Mesendoderm (in vitro differentiated cells): ENCODE measurements around the gene PARD3B.

Source experiments
- DNase-seq: peaks from one replicate; pipeline ENCODE4 v3.0.0; 2013
- H2AK5ac ChIP-seq: 2 replicates; pipeline ENCODE4 v1.6.1; 2013; ENCODE audit warnings: low read length, inconsistent platforms
- H2BK120ac ChIP-seq: 2 replicates; pipeline ENCODE4 v1.6.1; 2013; ENCODE audit warnings: low read depth, mild to moderate bottlenecking, low read length, moderate library complexity, mixed read lengths
- H2BK15ac ChIP-seq: replicated peaks from 2 replicates; pipeline ENCODE4 v1.6.1; 2013; ENCODE audit warnings: low read depth, mild to moderate bottlenecking, moderate library complexity
- H2BK5ac ChIP-seq: 2 replicates; pipeline ENCODE4 v1.6.1; 2013; ENCODE audit warnings: low read length, inconsistent platforms
- H3K18ac ChIP-seq: 2 replicates; pipeline ENCODE4 v1.6.1; 2013; ENCODE audit warnings: mild to moderate bottlenecking, low read length, mixed read lengths
- H3K23ac ChIP-seq: one replicate; pipeline ENCODE4 v1.6.1; 2013; ENCODE audit warnings: low read length
- H3K27ac ChIP-seq: 2 replicates; pipeline ENCODE4 v1.5.1; 2013; ENCODE audit warnings: low read depth, mild to moderate bottlenecking, inconsistent platforms, low read length, moderate library complexity
- H3K27me3 ChIP-seq: 2 replicates; pipeline ENCODE4 v1.6.1; 2013; ENCODE audit warnings: low read length, control low read depth, mild to moderate bottlenecking, inconsistent platforms; ENCODE audit not compliant: insufficient read depth, poor library complexity
- H3K36me3 ChIP-seq: 2 replicates; pipeline ENCODE4 v1.6.1; 2013; ENCODE audit warnings: low read length, inconsistent platforms; ENCODE audit not compliant: control insufficient read depth, insufficient read depth
- H3K4ac ChIP-seq: one replicate; pipeline ENCODE4 v1.6.1; 2013; ENCODE audit warnings: low read depth, mild to moderate bottlenecking, low read length, moderate library complexity
- H3K4me1 ChIP-seq: 2 replicates; pipeline ENCODE4 v1.6.1; 2013; ENCODE audit warnings: low read depth, low read length, inconsistent platforms; ENCODE audit not compliant: control insufficient read depth
- H3K4me2 ChIP-seq: 2 replicates; pipeline ENCODE4 v1.6.1; 2013; ENCODE audit warnings: low read length
- H3K4me3 ChIP-seq: 2 replicates; pipeline ENCODE4 v1.5.1; 2013; ENCODE audit warnings: mild to moderate bottlenecking, low read length
- H3K56ac ChIP-seq: one replicate; pipeline ENCODE4 v1.6.1; 2013; ENCODE audit warnings: low read length
- H3K79me1 ChIP-seq: 2 replicates; pipeline ENCODE4 v1.6.1; 2013; ENCODE audit warnings: low read length, inconsistent platforms
- H3K79me2 ChIP-seq: 2 replicates; pipeline ENCODE4 v1.6.1; 2013; ENCODE audit warnings: mild to moderate bottlenecking, low read length; ENCODE audit not compliant: control insufficient read depth, insufficient read depth
- H3K9ac ChIP-seq: 2 replicates; pipeline ENCODE4 v1.6.1; 2013; ENCODE audit warnings: low read length, inconsistent platforms
- H4K5ac ChIP-seq: one replicate; pipeline ENCODE4 v1.6.1; 2013; ENCODE audit warnings: low read length
- H4K8ac ChIP-seq: one replicate; pipeline ENCODE4 v1.6.1; 2013; ENCODE audit warnings: low read depth, mild to moderate bottlenecking, control low read depth, low read length, moderate library complexity
- WGBS: extraction: QIAGEN DNeasy Blood & Tissue Kit; methylation state at CpG from one replicate; pipeline ENCODE4 v1.1.7; 2013; ENCODE audit warnings: low lambda C conversion rate, missing lambda C conversion rate; ENCODE audit not compliant: insufficient coverage; ENCODE audit errors: extremely low coverage; 5-methylcytosine and 5-hydroxymethylcytosine counted together

PARD3B gene

DNA sequence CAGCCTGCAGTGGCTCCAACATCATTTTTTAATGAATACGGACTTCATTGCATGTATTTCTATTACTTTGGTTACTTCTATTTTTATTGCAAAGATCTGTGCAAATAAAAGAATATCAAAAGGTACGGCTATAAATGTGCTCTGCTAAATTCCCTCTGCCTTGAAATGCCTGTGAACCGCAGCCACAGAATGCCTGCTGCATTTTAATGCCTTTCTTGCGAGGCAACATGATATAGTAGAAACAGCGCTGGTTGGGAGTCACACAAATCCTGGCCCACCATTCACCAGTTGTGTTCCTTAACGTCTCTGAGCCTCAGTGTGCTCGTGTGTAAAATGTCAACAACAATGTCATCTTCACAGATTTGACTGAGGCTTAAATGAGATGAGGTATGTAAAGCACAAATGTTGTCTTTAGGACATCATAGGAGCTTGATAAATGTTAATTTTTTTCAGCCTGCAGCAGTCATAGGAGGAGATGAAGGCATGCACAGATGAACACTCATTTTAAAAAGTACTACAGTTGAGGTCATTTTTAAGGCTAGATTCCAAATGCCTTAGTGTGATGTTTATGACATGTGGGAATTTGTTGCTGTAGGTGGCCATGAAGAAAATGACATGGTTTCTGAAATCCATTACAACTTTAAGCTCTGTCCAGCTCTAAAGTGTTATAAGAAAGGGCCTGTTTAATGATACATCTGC lies 949.4 kb downstream of the PARD3B start:
- Histone ChIP-seq H2AK5ac (no peak overlapping the region), H3K27ac (no peak overlapping the region), H2BK5ac (no peak overlapping the region), H3K79me2 (no peaks in the 10 kb centered on the region), H3K4me2 (no peak overlapping the region), H3K4me3 (no peak overlapping the region), H3K4me1 (no peaks in the 10 kb centered on the region), H2BK15ac (no peak overlapping the region), H3K27me3 (no peaks in the 10 kb centered on the region), H3K9ac (no peak overlapping the region), H3K79me1 (no peaks in the 10 kb centered on the region), H3K4ac (no peak overlapping the region), H4K5ac (no peak overlapping the region), H4K8ac (no peak overlapping the region), H3K23ac (no peak overlapping the region), H3K18ac (peak overlapping the region; percentile 51), H3K56ac (no peak overlapping the region), H2BK120ac (no peak overlapping the region), H3K36me3 (no peaks in the 10 kb centered on the region)
- no CpG with 5 or more reads among the region's 7 CpGs for WGBS
- peak; percentile 13 for DNase-seq

DNA sequence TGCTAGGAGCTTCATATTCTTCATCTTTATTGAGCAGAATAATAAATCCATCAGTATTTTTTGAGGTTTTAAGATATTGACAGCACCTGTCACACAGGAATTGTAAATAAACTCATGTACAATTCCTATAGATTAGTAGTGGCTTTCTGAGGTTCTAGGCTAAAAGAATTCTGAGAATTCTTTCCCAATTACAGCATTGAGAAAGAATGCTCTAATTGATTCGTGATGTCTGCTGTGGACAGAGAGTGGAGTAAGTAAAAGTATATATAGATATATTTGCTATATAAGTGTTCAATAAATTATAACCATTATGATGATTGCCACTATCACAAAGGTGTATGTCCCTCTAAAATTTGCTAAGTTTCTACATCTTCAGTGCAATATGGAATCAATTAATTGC lies 950.5 kb downstream of the PARD3B start:
- Histone ChIP-seq H3K4me2 (no peak overlapping the region), H4K8ac (no peak overlapping the region), H2BK5ac (no peak overlapping the region), H4K5ac (no peak overlapping the region), H3K27ac (no peak overlapping the region), H3K36me3 (no peaks in the 10 kb centered on the region), H3K56ac (no peak overlapping the region), H3K23ac (no peak overlapping the region), H3K9ac (no peak overlapping the region), H2BK15ac (no peak overlapping the region), H3K79me1 (no peaks in the 10 kb centered on the region), H3K27me3 (no peaks in the 10 kb centered on the region), H2BK120ac (no peak overlapping the region), H2AK5ac (no peak overlapping the region), H3K4me1 (no peaks in the 10 kb centered on the region), H3K18ac (no peak overlapping the region), H3K79me2 (no peaks in the 10 kb centered on the region), H3K4me3 (no peak overlapping the region), H3K4ac (no peak overlapping the region)
- WGBS = no CpG with 5 or more reads among the region's 1 CpG
- DNase-seq = peak; percentile 77

DNA sequence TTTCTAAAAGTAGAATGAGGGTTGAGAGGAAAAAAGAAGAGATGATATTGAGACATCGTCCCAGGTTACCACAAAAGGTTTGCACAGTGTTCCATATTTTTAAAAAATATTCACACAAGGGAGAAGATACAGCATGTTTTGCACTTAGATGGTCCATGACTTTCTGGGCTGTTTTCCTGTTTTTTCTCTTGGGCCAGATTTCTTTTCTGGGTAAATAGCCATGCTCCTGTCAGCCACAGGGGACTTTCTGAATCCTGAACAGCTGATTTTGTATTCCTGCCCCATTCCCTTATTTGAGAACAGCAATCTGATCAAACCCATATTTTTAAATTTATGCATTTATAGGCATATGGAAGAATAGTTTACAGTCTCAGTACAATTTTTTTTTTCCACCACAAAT lies 951.1 kb downstream of the PARD3B start:
- H2BK120ac ChIP-seq = no peak overlapping the region
- no peak overlapping the region for H4K8ac ChIP-seq
- no peak overlapping the region for H2BK5ac ChIP-seq
- no peak overlapping the region for H3K27ac ChIP-seq
- no peak overlapping the region for H3K56ac ChIP-seq
- no peaks in the 10 kb centered on the region for H3K27me3 ChIP-seq
- no peak overlapping the region for H3K23ac ChIP-seq
- no peak overlapping the region for H2BK15ac ChIP-seq
- H3K79me1 ChIP-seq = no peaks in the 10 kb centered on the region
- peak; percentile 45 for DNase-seq
- H4K5ac ChIP-seq = no peak overlapping the region
- WGBS = no CpG with 5 or more reads among the region's 1 CpG
- H3K4ac ChIP-seq = no peak overlapping the region
- H3K4me3 ChIP-seq = no peak overlapping the region
- no peak overlapping the region for H3K9ac ChIP-seq
- H2AK5ac ChIP-seq = no peak overlapping the region
- no peaks in the 10 kb centered on the region for H3K36me3 ChIP-seq
- H3K79me2 ChIP-seq = no peaks in the 10 kb centered on the region
- no peak overlapping the region for H3K4me2 ChIP-seq
- H3K18ac ChIP-seq = no peak overlapping the region
- H3K4me1 ChIP-seq = no peaks in the 10 kb centered on the region

DNA sequence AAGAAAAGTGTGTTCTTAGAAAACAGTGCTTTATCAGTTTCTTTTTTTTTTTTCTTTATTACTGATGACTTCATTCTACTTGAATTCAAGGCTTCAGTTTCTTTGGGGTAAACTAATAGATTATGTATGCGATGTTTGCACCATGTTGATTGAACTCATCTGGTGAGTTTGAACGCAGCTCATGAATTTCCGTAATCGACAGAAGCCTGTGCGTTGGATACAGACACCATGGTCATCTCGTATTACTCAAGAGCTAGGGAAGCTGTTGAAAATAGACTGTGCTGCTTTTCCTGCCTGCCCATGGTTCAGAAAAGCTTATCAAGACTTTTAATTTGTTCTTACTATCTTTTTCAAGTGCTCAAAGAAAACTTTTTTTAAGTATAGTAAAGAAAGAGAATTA lies 951.5 kb downstream of the PARD3B start:
- no peak overlapping the region for H3K9ac ChIP-seq
- no peak overlapping the region for H3K4me2 ChIP-seq
- H4K8ac ChIP-seq = no peak overlapping the region
- H3K27ac ChIP-seq = no peak overlapping the region
- H3K79me2 ChIP-seq = no peaks in the 10 kb centered on the region
- H3K23ac ChIP-seq = no peak overlapping the region
- H2BK15ac ChIP-seq = no peak overlapping the region
- no peaks in the 10 kb centered on the region for H3K79me1 ChIP-seq
- H3K18ac ChIP-seq = no peak overlapping the region
- WGBS = no CpG with 5 or more reads among the region's 6 CpGs
- no peak overlapping the region for H4K5ac ChIP-seq
- H3K36me3 ChIP-seq = no peaks in the 10 kb centered on the region
- no peaks in the 10 kb centered on the region for H3K27me3 ChIP-seq
- no peak overlapping the region for H3K4me3 ChIP-seq
- H2BK5ac ChIP-seq = no peak overlapping the region
- H3K56ac ChIP-seq = no peak overlapping the region
- H2AK5ac ChIP-seq = no peak overlapping the region
- H2BK120ac ChIP-seq = no peak overlapping the region
- H3K4ac ChIP-seq = no peak overlapping the region
- no peaks in the 10 kb centered on the region for H3K4me1 ChIP-seq
- peak; percentile 55 for DNase-seq

DNA sequence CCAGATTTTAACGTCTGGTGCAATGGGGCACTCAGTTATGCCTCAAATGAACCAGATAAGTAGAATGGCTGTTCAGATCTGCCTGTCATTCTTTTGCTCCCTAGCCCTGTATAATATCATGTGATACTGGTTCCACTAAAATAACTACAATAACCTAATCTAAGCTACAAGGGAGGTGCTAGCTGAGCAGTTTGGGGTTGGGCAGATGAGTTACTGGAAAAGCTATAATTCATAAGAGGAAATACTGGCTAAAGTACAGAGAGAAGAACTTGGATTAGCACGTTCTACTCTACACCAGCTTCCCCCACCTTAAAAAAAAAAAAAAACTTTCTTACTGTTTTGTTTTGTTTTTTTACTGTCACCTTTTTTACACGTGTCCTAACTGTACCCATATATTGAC lies 953.7 kb downstream of the PARD3B start:
- H3K4ac ChIP-seq = no peak overlapping the region
- H4K5ac ChIP-seq = no peak overlapping the region
- H3K18ac ChIP-seq = no peak overlapping the region
- no peak overlapping the region for H3K23ac ChIP-seq
- no peak overlapping the region for H2BK15ac ChIP-seq
- no CpG with 5 or more reads among the region's 3 CpGs for WGBS
- H3K4me1 ChIP-seq = no peaks in the 10 kb centered on the region
- no peak overlapping the region for H2AK5ac ChIP-seq
- H2BK5ac ChIP-seq = no peak overlapping the region
- DNase-seq = no peak
- no peaks in the 10 kb centered on the region for H3K79me2 ChIP-seq
- H3K27me3 ChIP-seq = no peaks in the 10 kb centered on the region
- H3K9ac ChIP-seq = no peak overlapping the region
- H4K8ac ChIP-seq = no peak overlapping the region
- no peaks in the 10 kb centered on the region for H3K79me1 ChIP-seq
- H3K56ac ChIP-seq = no peak overlapping the region
- no peak overlapping the region for H2BK120ac ChIP-seq
- H3K4me3 ChIP-seq = no peak overlapping the region
- H3K36me3 ChIP-seq = no peaks in the 10 kb centered on the region
- H3K4me2 ChIP-seq = no peak overlapping the region
- H3K27ac ChIP-seq = no peak overlapping the region

DNA sequence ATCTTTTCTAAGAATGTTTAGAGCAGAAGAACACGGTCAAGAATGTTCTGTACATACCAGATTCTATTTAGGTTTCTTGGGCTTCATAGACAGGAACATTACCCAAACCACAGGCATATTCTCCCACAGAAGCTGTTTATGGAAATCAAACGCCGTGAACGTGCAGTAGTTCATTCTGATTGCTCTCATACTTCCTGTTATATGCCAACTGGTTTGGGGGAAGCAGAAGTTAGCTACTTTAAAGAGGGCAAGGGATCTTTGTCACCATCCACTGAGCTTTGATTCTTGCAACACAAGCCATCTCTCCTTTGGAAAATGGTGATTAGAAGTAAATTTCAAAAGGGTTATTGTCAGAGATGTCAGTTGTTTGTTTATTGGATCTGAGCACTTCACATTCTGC lies 954.8 kb downstream of the PARD3B start:
- H2AK5ac ChIP-seq = no peak overlapping the region
- no peak overlapping the region for H2BK120ac ChIP-seq
- no peak overlapping the region for H3K18ac ChIP-seq
- WGBS = no CpG with 5 or more reads among the region's 4 CpGs
- H3K4ac ChIP-seq = no peak overlapping the region
- H2BK5ac ChIP-seq = no peak overlapping the region
- H4K8ac ChIP-seq = no peak overlapping the region
- H3K79me1 ChIP-seq = no peaks in the 10 kb centered on the region
- no peaks in the 10 kb centered on the region for H3K27me3 ChIP-seq
- H2BK15ac ChIP-seq = no peak overlapping the region
- no peak overlapping the region for H3K4me2 ChIP-seq
- H3K4me1 ChIP-seq = no peaks in the 10 kb centered on the region
- no peak overlapping the region for H4K5ac ChIP-seq
- H3K79me2 ChIP-seq = no peaks in the 10 kb centered on the region
- H3K23ac ChIP-seq = no peak overlapping the region
- no peak overlapping the region for H3K27ac ChIP-seq
- no peak overlapping the region for H3K56ac ChIP-seq
- no peaks in the 10 kb centered on the region for H3K36me3 ChIP-seq
- no peak for DNase-seq
- H3K4me3 ChIP-seq = no peak overlapping the region
- no peak overlapping the region for H3K9ac ChIP-seq
